ENCODE data around the gene WASF2. TPM values are rescaled to one million over a fixed set of nuclear protein-coding genes. Genes with fewer than 3 reads are reported as not detected.

WASF2 gene
- total RNA-seq, 1 experiment from 2014 or later = 65.9 TPM

DNA sequence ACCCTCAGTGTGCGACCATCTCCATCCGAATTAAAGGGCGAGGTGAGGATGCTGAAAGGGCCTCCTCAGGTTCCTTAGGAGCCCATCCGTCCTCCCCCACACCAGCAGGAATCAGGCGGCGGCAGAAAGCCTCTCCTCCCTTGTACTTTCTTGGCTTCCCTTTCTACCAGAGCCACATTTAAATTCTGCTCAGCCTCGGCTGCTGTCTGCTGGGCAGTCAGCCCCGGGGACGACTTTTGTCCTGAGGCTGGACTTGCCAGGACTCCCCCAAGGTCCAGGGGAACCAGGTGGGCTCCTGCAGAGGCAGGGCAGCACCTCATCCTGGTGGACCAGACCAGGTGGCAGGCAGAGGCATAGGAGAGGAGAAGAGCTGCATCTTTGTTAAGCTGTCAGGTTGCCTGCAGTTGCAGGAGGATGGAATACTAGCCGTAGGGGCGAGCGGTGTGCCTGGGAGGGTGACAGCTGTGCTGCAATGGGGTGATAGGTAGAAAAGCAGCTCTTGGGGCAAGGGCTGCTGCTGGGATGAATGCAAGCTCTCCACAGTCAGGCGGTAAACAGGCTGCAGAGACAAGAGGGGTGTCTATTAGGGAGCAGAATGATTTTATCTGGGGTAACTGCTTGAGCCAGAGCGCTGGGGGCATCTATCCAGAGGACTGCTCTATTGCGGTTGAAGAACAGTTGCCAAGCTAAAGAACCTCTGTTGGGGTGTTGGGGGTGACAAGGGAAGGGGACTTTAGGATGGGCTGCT, 46.2 kb upstream of the WASF2 start:
- H3K4me1 ChIP-seq (ENCODE audit: insufficient read depth, low read length) = peaks cover 8% of the 10 kb centered on the region; the same call in 1 of the 2 replicates
- no peaks in the 10 kb centered on the region; the same call in none of the 2 replicates for H3K27me3 Mint-ChIP-seq (ENCODE audit: low read depth)
- peaks cover 14 to 22% (median 19%) of the 10 kb centered on the region in 3 experiments; a peak in 6 of 7 replicates for H3K36me3 Mint-ChIP-seq (ENCODE audit: insufficient read depth in 1 of 3, low read depth in 3 of 3)
- H3K4me1 Mint-ChIP-seq = peaks cover 49 to 76% of the 10 kb centered on the region in 2 experiments
- H2BK12ac ChIP-seq (ENCODE audit: insufficient read length, low read depth, low read length) = no peak overlapping the region
- no peaks in the 10 kb centered on the region for H3K79me2 ChIP-seq (ENCODE audit: insufficient read depth, low read length)
- DNase-seq = no peak
- no peak overlapping the region for H2BK15ac ChIP-seq (ENCODE audit: low read depth, low read length)
- no peak overlapping the region for H2AFZ ChIP-seq (ENCODE audit: low read length)
- H4K91ac ChIP-seq (ENCODE audit: insufficient read length, low read depth, low read length) = no peak overlapping the region
- H3K9ac ChIP-seq (ENCODE audit: extremely low read depth, insufficient read length, low read length) = no peak overlapping the region
- no peaks in the 10 kb centered on the region for H3K27me3 ChIP-seq (ENCODE audit: insufficient read depth, low read length)
- H4K8ac ChIP-seq (replicated peaks; ENCODE audit: insufficient read length, low read depth, low read length) = no peak overlapping the region
- H3K14ac ChIP-seq (ENCODE audit: insufficient read depth, low read length) = no peak overlapping the region; the same call in 1 of the 2 replicates
- peak overlapping the region in 1 of 3 experiments; percentile 18; a peak in 2 of 7 replicates for H3K27ac Mint-ChIP-seq
- H3K79me1 ChIP-seq (ENCODE audit: insufficient read depth, low read depth, low read length, poor library complexity, severe bottlenecking) = no peaks in the 10 kb centered on the region
- no peak overlapping the region for H2BK5ac ChIP-seq (ENCODE audit: insufficient read length, low read length)
- no peak overlapping the region for H3K18ac ChIP-seq (ENCODE audit: insufficient read length, low read depth, low read length)
- no peak overlapping the region for H4K5ac ChIP-seq (ENCODE audit: insufficient read length, low read depth, low read length)
- no peak overlapping the region for H3K4me2 ChIP-seq (ENCODE audit: insufficient read depth, insufficient read length, low read length)
- H2BK120ac ChIP-seq (ENCODE audit: low read depth, low read length, poor library complexity, severe bottlenecking) = no peak overlapping the region
- no peak overlapping the region for H3K27ac ChIP-seq (ENCODE audit: insufficient read length, low read depth, low read length)
- no peak overlapping the region for H3K4ac ChIP-seq (ENCODE audit: low read depth, low read length)
- TF ChIP-seq, protein P1, sequence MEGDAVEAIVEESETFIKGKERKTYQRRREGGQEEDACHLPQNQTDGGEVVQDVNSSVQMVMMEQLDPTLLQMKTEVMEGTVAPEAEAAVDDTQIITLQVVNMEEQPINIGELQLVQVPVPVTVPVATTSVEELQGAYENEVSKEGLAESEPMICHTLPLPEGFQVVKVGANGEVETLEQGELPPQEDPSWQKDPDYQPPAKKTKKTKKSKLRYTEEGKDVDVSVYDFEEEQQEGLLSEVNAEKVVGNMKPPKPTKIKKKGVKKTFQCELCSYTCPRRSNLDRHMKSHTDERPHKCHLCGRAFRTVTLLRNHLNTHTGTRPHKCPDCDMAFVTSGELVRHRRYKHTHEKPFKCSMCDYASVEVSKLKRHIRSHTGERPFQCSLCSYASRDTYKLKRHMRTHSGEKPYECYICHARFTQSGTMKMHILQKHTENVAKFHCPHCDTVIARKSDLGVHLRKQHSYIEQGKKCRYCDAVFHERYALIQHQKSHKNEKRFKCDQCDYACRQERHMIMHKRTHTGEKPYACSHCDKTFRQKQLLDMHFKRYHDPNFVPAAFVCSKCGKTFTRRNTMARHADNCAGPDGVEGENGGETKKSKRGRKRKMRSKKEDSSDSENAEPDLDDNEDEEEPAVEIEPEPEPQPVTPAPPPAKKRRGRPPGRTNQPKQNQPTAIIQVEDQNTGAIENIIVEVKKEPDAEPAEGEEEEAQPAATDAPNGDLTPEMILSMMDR (conservative IDR thresholded peaks at IDR 0.05) = no peak
- no peak overlapping the region for H3K23ac ChIP-seq (ENCODE audit: insufficient read length, low read depth, low read length)
- H2AK5ac ChIP-seq (ENCODE audit: insufficient read length, low read length) = no peak overlapping the region
- peak overlapping the region in 1 of 2 experiments; percentile 58; a peak in 4 of 5 replicates for H3K4me3 Mint-ChIP-seq
- no peak overlapping the region for H2BK20ac ChIP-seq (ENCODE audit: low read depth, low read length, poor library complexity, severe bottlenecking)
- H3K23me2 ChIP-seq (ENCODE audit: insufficient read length, low read depth, low read length, poor library complexity, severe bottlenecking) = no peaks in the 10 kb centered on the region
- H3T11ph ChIP-seq (ENCODE audit: low read length) = no peak overlapping the region
- WGBS (ENCODE audit: extremely low coverage, insufficient read length, low lambda C conversion rate) = no CpG with 5 or more reads among the region's 15 CpGs
- no peaks in the 10 kb centered on the region for H3K9me3 ChIP-seq (ENCODE audit: control insufficient read depth, low read depth, low read length)
- no peak overlapping the region for H3K56ac ChIP-seq (ENCODE audit: insufficient read length, low read depth, low read length)
- H4K20me1 ChIP-seq (ENCODE audit: control insufficient read depth, insufficient read depth, insufficient read length) = no peaks in the 10 kb centered on the region
- H3K9me3 Mint-ChIP-seq = no peaks in the 10 kb centered on the region
